ENCODE data around the gene ZNF69. TPM values are rescaled to one million over a fixed set of nuclear protein-coding genes. Genes with fewer than 3 reads are reported as not detected.
"Not testable (repeated sequence)": the region's sequence is repeated elsewhere in the genome, so short reads cannot be mapped to it uniquely, and the experiment has no call there.

Gene ZNF69
- total RNA-seq, 1 experiment from 2014 or later = 10.3 TPM

- CTCF ChIA-PET = no interaction called here
Observed at GRCh38 chr19:11931513-11931912, 43.9 kb downstream of the ZNF69 start.

GRCh38 chr19:11935829-11936228, 48.2 kb downstream of the ZNF69 start:
- H3K27me3 Mint-ChIP-seq (ENCODE audit: unreplicated experiment); CTCF ChIA-PET; H3K4me1 Mint-ChIP-seq (ENCODE audit: low read depth, unreplicated experiment); H3K36me3 Mint-ChIP-seq (ENCODE audit: insufficient read depth, unreplicated experiment); BruUV-seq (replicated peaks); intact Hi-C loops (cut with micrococcal nuclease; ENCODE audit: unreplicated experiment); H3K4me3 Mint-ChIP-seq (ENCODE audit: low read depth, unreplicated experiment); DNase-seq; H3K27ac Mint-ChIP-seq (ENCODE audit: unreplicated experiment); H3K9me3 Mint-ChIP-seq (ENCODE audit: low read depth, unreplicated experiment): not testable (repeated sequence)

More at GRCh38 chr19:11931513-11931912, 43.9 kb downstream of the ZNF69 start:
- no peak overlapping the region for H3K27ac Mint-ChIP-seq (ENCODE audit: unreplicated experiment)
- DNase-seq = no peak
- no peaks in the 10 kb centered on the region for H3K27me3 Mint-ChIP-seq (ENCODE audit: unreplicated experiment)
- intact Hi-C loops (cut with micrococcal nuclease; ENCODE audit: unreplicated experiment) = no loop called here
- H3K36me3 Mint-ChIP-seq (ENCODE audit: insufficient read depth, unreplicated experiment) = peaks cover 8% of the 10 kb centered on the region
- no peaks in the 10 kb centered on the region for H3K9me3 Mint-ChIP-seq (ENCODE audit: low read depth, unreplicated experiment)
- TF ChIP-seq CTCF (IDR thresholded peaks at IDR 0.05; ENCODE audit: unreplicated experiment) = no peak
- H3K4me3 Mint-ChIP-seq (ENCODE audit: low read depth, unreplicated experiment) = no peak overlapping the region
- BruUV-seq (replicated peaks) = no TSS peak
- no peaks in the 10 kb centered on the region for H3K4me1 Mint-ChIP-seq (ENCODE audit: low read depth, unreplicated experiment)

- H3K4me1 Mint-ChIP-seq (ENCODE audit: low read depth, unreplicated experiment); H3K36me3 Mint-ChIP-seq (ENCODE audit: insufficient read depth, unreplicated experiment); intact Hi-C loops (cut with micrococcal nuclease; ENCODE audit: unreplicated experiment); H3K4me3 Mint-ChIP-seq (ENCODE audit: low read depth, unreplicated experiment); H3K27ac Mint-ChIP-seq (ENCODE audit: unreplicated experiment); BruUV-seq (replicated peaks); H3K27me3 Mint-ChIP-seq (ENCODE audit: unreplicated experiment); CTCF ChIA-PET; DNase-seq; H3K9me3 Mint-ChIP-seq (ENCODE audit: low read depth, unreplicated experiment): not testable (repeated sequence)
Observed at GRCh38 chr19:11938383-11938782, 50.8 kb downstream of the ZNF69 start.

GRCh38 chr19:11941361-11941887, 53.8 kb downstream of the ZNF69 start:
- CTCF ChIA-PET; BruUV-seq (replicated peaks); H3K9me3 Mint-ChIP-seq (ENCODE audit: low read depth, unreplicated experiment); H3K4me1 Mint-ChIP-seq (ENCODE audit: low read depth, unreplicated experiment); H3K27ac Mint-ChIP-seq (ENCODE audit: unreplicated experiment); H3K4me3 Mint-ChIP-seq (ENCODE audit: low read depth, unreplicated experiment); DNase-seq; H3K27me3 Mint-ChIP-seq (ENCODE audit: unreplicated experiment); intact Hi-C loops (cut with micrococcal nuclease; ENCODE audit: unreplicated experiment); H3K36me3 Mint-ChIP-seq (ENCODE audit: insufficient read depth, unreplicated experiment): not testable (repeated sequence)

- Mint-ChIP-seq H3K36me3 (ENCODE audit: insufficient read depth, unreplicated experiment) (peaks cover 5% of the 10 kb centered on the region), H3K9me3 (ENCODE audit: low read depth, unreplicated experiment) (no peaks in the 10 kb centered on the region), H3K4me1 (ENCODE audit: low read depth, unreplicated experiment) (no peaks in the 10 kb centered on the region), H3K27ac (ENCODE audit: unreplicated experiment) (no peak overlapping the region), H3K27me3 (ENCODE audit: unreplicated experiment) (no peaks in the 10 kb centered on the region), H3K4me3 (ENCODE audit: low read depth, unreplicated experiment) (no peak overlapping the region)
- BruUV-seq (replicated peaks) = no TSS peak
- DNase-seq = no peak
- intact Hi-C loops (cut with micrococcal nuclease; ENCODE audit: unreplicated experiment) = no loop called here
- no peak for TF ChIP-seq CTCF (IDR thresholded peaks at IDR 0.05; ENCODE audit: unreplicated experiment)
- CTCF ChIA-PET = no interaction called here
Observed at GRCh38 chr19:11942008-11942842, 54.6 kb downstream of the ZNF69 start.

- Mint-ChIP-seq H3K27me3 (ENCODE audit: unreplicated experiment) (no peaks in the 10 kb centered on the region), H3K27ac (ENCODE audit: unreplicated experiment) (no peak overlapping the region), H3K4me1 (ENCODE audit: low read depth, unreplicated experiment) (no peaks in the 10 kb centered on the region), H3K9me3 (ENCODE audit: low read depth, unreplicated experiment) (no peaks in the 10 kb centered on the region), H3K36me3 (ENCODE audit: insufficient read depth, unreplicated experiment) (peaks cover 9% of the 10 kb centered on the region), H3K4me3 (ENCODE audit: low read depth, unreplicated experiment) (no peak overlapping the region)
- DNase-seq = no peak
- no TSS peak for BruUV-seq (replicated peaks)
- no peak for TF ChIP-seq CTCF (IDR thresholded peaks at IDR 0.05; ENCODE audit: unreplicated experiment)
- CTCF ChIA-PET = no interaction called here
- intact Hi-C loops (cut with micrococcal nuclease; ENCODE audit: unreplicated experiment) = no loop called here
Observed at GRCh38 chr19:11942843-11943108, 55.2 kb downstream of the ZNF69 start.
